ENCODE measurements around the gene KCNIP1. TPM values are rescaled to one million over a fixed set of nuclear protein-coding genes. Genes with fewer than 3 reads are reported as not detected.
A peak's percentile ranks its signal among the peaks of the same experiment; 100 is the strongest.

The KCNIP1 gene
- total RNA-seq, 3 donors from 2014 or later (not counting 1 experiment from before 2014, with no cell fraction given) = not detected

- Histone ChIP-seq H3K27me3 (ENCODE audit: control insufficient read depth, insufficient read depth, low read length) (no peaks in the 10 kb centered on the region), H3K36me3 (ENCODE audit: control insufficient read depth, insufficient read depth, low read length) (no peaks in the 10 kb centered on the region), H3K4me1 (ENCODE audit: control insufficient read depth, insufficient read depth, low read length) (peaks cover 2% of the 10 kb centered on the region), H3K27ac (ENCODE audit: low read length) (no peak overlapping the region), H3K9me3 (ENCODE audit: control insufficient read depth, insufficient read depth, low read length) (no peaks in the 10 kb centered on the region), H3K4me3 (ENCODE audit: low read length) (no peak overlapping the region)
- Mint-ChIP-seq H3K4me3 (no peak overlapping the region), H3K4me1 (no peaks in the 10 kb centered on the region), H3K27me3 (ENCODE audit: low read depth in 2 of 2) (peaks cover 10 to 20% of the 10 kb centered on the region in 2 donors), H3K36me3 (no peaks in the 10 kb centered on the region), H3K9me3 (no peaks in the 10 kb centered on the region), H3K27ac (no peak overlapping the region)
- 100% methylated on average over 3 of the region's 3 CpGs for WGBS (ENCODE audit: insufficient coverage)
- no peak for DNase-seq
- ATAC-seq = no peak
- no peak for TF ChIP-seq CTCF (IDR thresholded peaks at IDR 0.05)
- intact Hi-C loops (cut with micrococcal nuclease) = no loop called here
Observed at GRCh38 chr5:170466553-170466952, 37.3 kb upstream of the KCNIP1 start.

- peak in 1 of 2 donors; percentile 8 for DNase-seq
- Histone ChIP-seq H3K9me3 (ENCODE audit: control insufficient read depth, insufficient read depth, low read length) (no peaks in the 10 kb centered on the region), H3K4me1 (ENCODE audit: control insufficient read depth, insufficient read depth, low read length) (peaks cover 3% of the 10 kb centered on the region), H3K36me3 (ENCODE audit: control insufficient read depth, insufficient read depth, low read length) (no peaks in the 10 kb centered on the region), H3K27ac (ENCODE audit: low read length) (no peak overlapping the region), H3K27me3 (ENCODE audit: control insufficient read depth, insufficient read depth, low read length) (no peaks in the 10 kb centered on the region), H3K4me3 (ENCODE audit: low read length) (no peak overlapping the region)
- no peak overlapping the region for H3K27ac Mint-ChIP-seq
- no peaks in the 10 kb centered on the region for H3K4me1 Mint-ChIP-seq
- 72% methylated on average over 13 of the region's 13 CpGs for WGBS (ENCODE audit: insufficient coverage)
- H3K4me3 Mint-ChIP-seq = no peak overlapping the region
- intact Hi-C loops (cut with micrococcal nuclease) = no loop called here
- peak in 1 of 3 donors; percentile 32 for ATAC-seq
- no peaks in the 10 kb centered on the region for H3K36me3 Mint-ChIP-seq
- H3K27me3 Mint-ChIP-seq (ENCODE audit: low read depth in 2 of 2) = peaks cover 9 to 14% of the 10 kb centered on the region in 2 donors
- H3K9me3 Mint-ChIP-seq = no peaks in the 10 kb centered on the region
- no peak for TF ChIP-seq CTCF (IDR thresholded peaks at IDR 0.05)
Observed at GRCh38 chr5:170466988-170467707, 36.7 kb upstream of the KCNIP1 start.

GRCh38 chr5:170468633-170469285 lies 35.1 kb upstream of the KCNIP1 start:
- TF ChIP-seq CTCF (IDR thresholded peaks at IDR 0.05) = no peak
- H3K36me3 ChIP-seq (ENCODE audit: control insufficient read depth, insufficient read depth, low read length) = no peaks in the 10 kb centered on the region
- peaks cover 9 to 16% of the 10 kb centered on the region in 2 donors for H3K27me3 Mint-ChIP-seq (ENCODE audit: low read depth in 2 of 2)
- no peaks in the 10 kb centered on the region for H3K9me3 ChIP-seq (ENCODE audit: control insufficient read depth, insufficient read depth, low read length)
- H3K9me3 Mint-ChIP-seq = no peaks in the 10 kb centered on the region
- no peak overlapping the region for H3K4me3 ChIP-seq (ENCODE audit: low read length)
- DNase-seq (no peak), ATAC-seq (no peak)
- no peaks in the 10 kb centered on the region for H3K27me3 ChIP-seq (ENCODE audit: control insufficient read depth, insufficient read depth, low read length)
- no peaks in the 10 kb centered on the region for H3K36me3 Mint-ChIP-seq
- no peak overlapping the region for H3K27ac Mint-ChIP-seq
- H3K4me1 ChIP-seq (ENCODE audit: control insufficient read depth, insufficient read depth, low read length) = peaks cover 3% of the 10 kb centered on the region
- H3K27ac ChIP-seq (ENCODE audit: low read length) = no peak overlapping the region
- no peak overlapping the region for H3K4me3 Mint-ChIP-seq
- 94% methylated on average over 6 of the region's 7 CpGs for WGBS (ENCODE audit: insufficient coverage)
- H3K4me1 Mint-ChIP-seq = no peaks in the 10 kb centered on the region
- intact Hi-C loops (cut with micrococcal nuclease) = no loop called here

Measured in natural killer cell (primary cell).